Stimulated activated CD8-positive, alpha-beta memory T cell treated with anti-CD3 and anti-CD28 coated beads, Interleukin-7, amount 100 ng/mL, for 4 hours (primary cell): Measurements from ENCODE around the gene NOTCH1.
"Not testable (repeated sequence)": the region's sequence is repeated elsewhere in the genome, so short reads cannot be mapped to it uniquely, and the experiment has no call there.

ENCODE experiments used
- DNase-seq, 2 donors: peaks; one replicate each; pipeline ENCODE4 v3.0.0-alpha.2; 2020; ENCODE audit warnings: low read depth in 2 of 2

The NOTCH1 gene

GRCh38 chr9:136545965-136546696, at the start of gene NOTCH1:
Gene NOTCH1 (minus strand): TSS chr9:136546048. CDS start chr9:136545786, 262 bp downstream.
- peak; percentile 81 to 88 for DNase-seq

GRCh38 chr9:136594492-136594891, 48.6 kb upstream of the NOTCH1 start:
- no peak for DNase-seq

- no peak for DNase-seq
These were observed 47.7 kb upstream of the NOTCH1 start for GRCh38 chr9:136593581-136593980.

- no peak for DNase-seq
These were observed 46.8 kb upstream of the NOTCH1 start for GRCh38 chr9:136592666-136593065.

- DNase-seq, result no peak
These were observed 45.2 kb upstream of the NOTCH1 start for GRCh38 chr9:136590821-136591752.

- DNase-seq, result no peak
These were observed 44.2 kb upstream of the NOTCH1 start for GRCh38 chr9:136589766-136590763.

- no peak for DNase-seq
These were observed 43.0 kb upstream of the NOTCH1 start for GRCh38 chr9:136588663-136589464.

GRCh38 chr9:136587944-136588662, 42.3 kb upstream of the NOTCH1 start:
- DNase-seq, result no peak

- no peak for DNase-seq
These were observed 41.5 kb upstream of the NOTCH1 start for GRCh38 chr9:136587145-136587943.

- no peak for DNase-seq
These were observed 40.6 kb upstream of the NOTCH1 start for GRCh38 chr9:136586391-136586953.

- no peak for DNase-seq
These were observed 39.8 kb upstream of the NOTCH1 start for GRCh38 chr9:136585531-136586120.

GRCh38 chr9:136584934-136585333, 39.1 kb upstream of the NOTCH1 start:
- no peak for DNase-seq

GRCh38 chr9:136584401-136584932, 38.6 kb upstream of the NOTCH1 start:
- no peak for DNase-seq

- no peak for DNase-seq
These were observed 37.3 kb upstream of the NOTCH1 start for GRCh38 chr9:136582977-136583735.

GRCh38 chr9:136581614-136582447, 36.0 kb upstream of the NOTCH1 start:
- no peak for DNase-seq

- DNase-seq, result not testable (repeated sequence)
These were observed 33.9 kb upstream of the NOTCH1 start for GRCh38 chr9:136579650-136580219.
